BJ (cell line): ENCODE measurements around the gene ZNF81. TPM values are rescaled to one million over a fixed set of nuclear protein-coding genes. Genes with fewer than 3 reads are reported as not detected.
"Not testable (repeated sequence)": the region's sequence is repeated elsewhere in the genome, so short reads cannot be mapped to it uniquely, and the experiment has no call there.

ENCODE experiments used
- CTCF ChIA-PET: fragments of 350-600 bp; formaldehyde crosslinking; extraction: SDS; loops from one replicate; lab custom pipeline; 2021; ENCODE audit warnings: antibody characterized with exemption, inconsistent platforms; lab: Yijun Ruan, JAX
- POLR2A ChIA-PET: fragments of 300-600 bp; sonication (Branson Sonifier 250); formaldehyde crosslinking; extraction: SDS; loops from one replicate; lab custom pipeline; 2021; ENCODE audit warnings: antibody characterized with exemption; lab: Charles Lee
- DNase-seq: peaks from one replicate; pipeline ENCODE4 v3.0.0-alpha.2; 2011; ENCODE audit warnings: low read depth
- H3K27me3 ChIP-seq: 2 replicates; pipeline ENCODE4 v1.6.0; 2011; ENCODE audit warnings: low read length; ENCODE audit not compliant: control insufficient read depth, insufficient read depth
- H3K36me3 ChIP-seq: 2 replicates; pipeline ENCODE4 v1.5.1; 2011; ENCODE audit warnings: low read length; ENCODE audit not compliant: control insufficient read depth, insufficient read depth
- H3K4me3 ChIP-seq: 2 replicates; pipeline ENCODE4 v1.5.1; 2011; ENCODE audit warnings: low read depth, mild to moderate bottlenecking, control low read depth, low read length
- CTCF ChIP-seq: IDR thresholded peaks from 2 replicates; pipeline ENCODE4 v1.5.1; 2011; ENCODE audit warnings: low read depth, mild to moderate bottlenecking, control low read depth, inconsistent platforms, low read length, moderate library complexity; ENCODE audit not compliant: insufficient read depth
- polyA plus RNA-seq: library from polyadenylated mRNA; depleted of rRNA; stranded (reverse); fragments of >200 nt; gene quantifications from 2 replicates; pipeline ENCODE4 v1.2.3, GENCODE V29; 2011

The ZNF81 gene
- polyA plus RNA-seq, 1 experiment = 2.6 TPM

GRCh38 chrX:47846040-47846439 is 9.3 kb downstream of the ZNF81 start:
- Histone ChIP-seq H3K27me3 (no peaks in the 10 kb centered on the region), H3K4me3 (no peak overlapping the region), H3K36me3 (peaks cover 4% of the 10 kb centered on the region)
- no peak for TF ChIP-seq CTCF
- CTCF ChIA-PET = interaction anchor here (2.8 kb wide), 1 partner anchor 181 kb away, joined by 8 read pairs; no protein-coding TSS in a partner anchor
- no peak for DNase-seq
- POLR2A ChIA-PET = no interaction called here

DNA sequence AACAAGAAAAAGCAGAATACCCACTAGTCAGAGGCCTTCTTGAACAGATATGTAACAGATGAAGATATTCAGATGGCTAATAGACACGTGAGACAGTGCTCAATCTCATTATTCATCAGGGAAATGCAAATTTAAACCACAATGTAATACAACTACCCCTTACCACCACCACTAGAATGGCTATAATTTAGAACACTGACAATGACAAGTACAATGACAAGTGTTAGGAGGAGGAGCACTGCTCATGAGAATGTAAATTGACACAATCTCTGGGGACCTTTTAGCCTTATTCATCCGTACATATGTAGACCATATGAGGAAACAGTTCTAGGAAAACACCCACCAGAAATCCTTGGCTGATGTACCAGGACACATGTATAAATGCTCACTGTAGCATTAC is 13.1 kb downstream of the ZNF81 start:
- no peak for DNase-seq
- ChIA-PET POLR2A (no interaction called here), CTCF (no interaction called here)
- H3K36me3 ChIP-seq = peaks cover 4% of the 10 kb centered on the region
- H3K27me3 ChIP-seq = no peaks in the 10 kb centered on the region
- no peak overlapping the region for H3K4me3 ChIP-seq
- TF ChIP-seq CTCF = no peak

DNA sequence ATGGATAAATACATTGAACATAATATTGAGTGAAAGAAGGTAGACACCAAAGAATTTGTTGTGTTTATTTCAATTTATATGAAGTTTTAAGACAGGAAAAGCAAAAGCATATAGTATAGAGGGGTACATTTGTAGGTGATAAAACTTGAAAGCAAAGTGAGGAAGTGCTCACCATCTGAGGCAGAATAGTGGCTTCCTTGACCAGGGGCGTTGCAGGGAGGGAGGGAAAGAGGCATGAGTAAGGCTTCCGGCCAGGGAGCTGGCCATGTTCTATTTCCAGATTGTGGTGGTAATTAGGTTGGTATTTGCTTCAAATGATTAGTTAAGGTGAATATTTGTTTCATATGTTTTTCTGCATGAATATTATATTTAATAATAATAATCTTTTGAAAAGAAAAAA is 13.7 kb downstream of the ZNF81 start:
- H3K27me3 ChIP-seq, POLR2A ChIA-PET, H3K36me3 ChIP-seq, H3K4me3 ChIP-seq, DNase-seq: not testable (repeated sequence)
- CTCF ChIA-PET = interaction anchor here (0.6 to 5.7 kb wide), 2 partner anchors 108 to 177 kb away, joined by 3 to 32 read pairs; no protein-coding TSS in a partner anchor

DNA sequence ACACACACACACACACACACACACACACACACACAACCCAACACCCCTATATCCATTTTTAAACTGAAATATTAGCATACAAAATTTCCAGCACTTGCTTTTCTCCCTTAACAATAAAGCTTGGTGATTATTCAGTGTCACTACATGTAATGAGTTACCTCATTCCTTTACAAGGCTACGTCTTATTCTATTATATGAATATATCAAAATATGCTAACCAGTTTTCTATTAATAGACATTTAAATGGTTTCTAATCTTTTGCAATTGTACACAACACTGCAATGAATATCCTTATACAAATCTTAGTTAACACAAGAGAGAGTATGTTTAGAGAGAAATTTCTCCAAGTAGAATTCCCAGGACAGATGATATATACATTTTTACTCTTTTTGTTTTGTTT is 14.2 kb downstream of the ZNF81 start:
- DNase-seq = no peak
- Histone ChIP-seq H3K36me3 (peaks cover 4% of the 10 kb centered on the region), H3K27me3 (no peaks in the 10 kb centered on the region), H3K4me3 (no peak overlapping the region)
- no peak for TF ChIP-seq CTCF
- ChIA-PET CTCF (interaction anchor here (5.7 kb wide), 1 partner anchor 176 kb away, joined by 32 read pairs; no protein-coding TSS in a partner anchor), POLR2A (no interaction called here)

DNA sequence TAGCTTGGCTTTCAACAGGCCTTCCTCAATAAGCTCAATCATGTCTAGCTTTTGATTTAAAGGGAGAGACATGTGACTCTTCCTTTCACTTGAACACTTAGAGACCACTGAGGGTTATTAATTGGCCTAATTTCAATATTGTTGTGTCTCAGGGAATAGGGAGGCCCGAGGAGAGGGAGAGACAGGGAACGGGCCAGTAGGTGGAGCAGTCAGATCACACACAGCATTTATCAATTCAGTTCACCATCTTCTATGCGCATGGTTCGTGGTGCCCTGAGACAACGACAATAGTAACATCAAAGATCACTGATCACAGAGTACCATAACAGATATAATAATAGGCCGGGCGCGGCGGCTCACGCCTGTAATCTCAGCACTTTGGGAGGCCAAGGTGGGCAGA is 17.8 kb downstream of the ZNF81 start:
- no peaks in the 10 kb centered on the region for H3K36me3 ChIP-seq
- no peak overlapping the region for H3K4me3 ChIP-seq
- POLR2A ChIA-PET = no interaction called here
- no peak for DNase-seq
- no peaks in the 10 kb centered on the region for H3K27me3 ChIP-seq
- CTCF ChIA-PET = interaction anchor here (1.1 to 5.7 kb wide), 6 partner anchors 10 to 357 kb away, joined by 3 to 32 read pairs (median 4); partner anchors contain the start of gene ZNF81
- TF ChIP-seq CTCF = peak; percentile 55

GRCh38 chrX:47859686-47860085 is 23.0 kb downstream of the ZNF81 start:
- CTCF ChIA-PET = interaction anchor here (1.9 kb wide), 1 partner anchor 167 kb away, joined by 4 read pairs; no protein-coding TSS in a partner anchor
- no peaks in the 10 kb centered on the region; the same call in 1 of the 2 replicates for H3K36me3 ChIP-seq
- H3K4me3 ChIP-seq = no peak overlapping the region
- no peaks in the 10 kb centered on the region for H3K27me3 ChIP-seq
- POLR2A ChIA-PET = no interaction called here
- DNase-seq = no peak
- no peak for TF ChIP-seq CTCF
